22Rv1 (cell line): ENCODE measurements around the gene CHKB.

Source experiments
- ZFX ChIP-seq: fragments of 450-650 bp; IDR thresholded peaks from 2 replicates; pipeline ENCODE4 v1.6.1; 2017; ENCODE audit warnings: antibody characterized with exemption, borderline replicate concordance
- TF ChIP-seq, protein P1 (sequence below): fragments of 450-650 bp; IDR thresholded peaks from 2 replicates; pipeline ENCODE4 v1.5.1; 2017; ENCODE audit warnings: mild to moderate bottlenecking

GRCh38 chr22:50576806-50577696 is 5.6 kb downstream of the CHKB start:
- TF ChIP-seq, protein P1, sequence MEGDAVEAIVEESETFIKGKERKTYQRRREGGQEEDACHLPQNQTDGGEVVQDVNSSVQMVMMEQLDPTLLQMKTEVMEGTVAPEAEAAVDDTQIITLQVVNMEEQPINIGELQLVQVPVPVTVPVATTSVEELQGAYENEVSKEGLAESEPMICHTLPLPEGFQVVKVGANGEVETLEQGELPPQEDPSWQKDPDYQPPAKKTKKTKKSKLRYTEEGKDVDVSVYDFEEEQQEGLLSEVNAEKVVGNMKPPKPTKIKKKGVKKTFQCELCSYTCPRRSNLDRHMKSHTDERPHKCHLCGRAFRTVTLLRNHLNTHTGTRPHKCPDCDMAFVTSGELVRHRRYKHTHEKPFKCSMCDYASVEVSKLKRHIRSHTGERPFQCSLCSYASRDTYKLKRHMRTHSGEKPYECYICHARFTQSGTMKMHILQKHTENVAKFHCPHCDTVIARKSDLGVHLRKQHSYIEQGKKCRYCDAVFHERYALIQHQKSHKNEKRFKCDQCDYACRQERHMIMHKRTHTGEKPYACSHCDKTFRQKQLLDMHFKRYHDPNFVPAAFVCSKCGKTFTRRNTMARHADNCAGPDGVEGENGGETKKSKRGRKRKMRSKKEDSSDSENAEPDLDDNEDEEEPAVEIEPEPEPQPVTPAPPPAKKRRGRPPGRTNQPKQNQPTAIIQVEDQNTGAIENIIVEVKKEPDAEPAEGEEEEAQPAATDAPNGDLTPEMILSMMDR, result no peak
- no peak for TF ChIP-seq ZFX
